IMR-90 (cell line): Measurements from ENCODE around the gene GRID1. TPM values are rescaled to one million over a fixed set of nuclear protein-coding genes. Genes with fewer than 3 reads are reported as not detected.
"Not testable (repeated sequence)": the region's sequence is repeated elsewhere in the genome, so short reads cannot be mapped to it uniquely, and the experiment has no call there.

Source experiments
- ATAC-seq: fragments of 200-7000 bp; cut with Tn5 transposase; 2 replicates; pipeline ENCODE4 v1.9.1; 2020; ENCODE audit warnings: low read depth, mild to moderate bottlenecking, moderate library complexity
- BruUV-seq: library from RNA; stranded (reverse); fragments of 400-500 nt; replicated peaks from 2 replicates; lab custom pipeline; 2021; lab: Mats Ljungman, UMichigan
- CTCF ChIA-PET: fragments of 300-600 bp; formaldehyde crosslinking; extraction: SDS; loops from one replicate; lab custom pipeline; 2021; ENCODE audit warnings: antibody characterized with exemption; lab: Yijun Ruan, JAX
- POLR2A ChIA-PET: fragments of 300-600 bp; sonication (Branson Sonifier 250); formaldehyde crosslinking; loops from one replicate; lab custom pipeline; 2022; ENCODE audit warnings: antibody characterized with exemption; ENCODE audit not compliant: unreplicated experiment; lab: Charles Lee
- DNase-seq: peaks from one replicate; pipeline ENCODE4 v3.0.0; 2013
- H2AFZ ChIP-seq: replicated peaks from 2 replicates; pipeline ENCODE3; 2013; ENCODE audit warnings: low read length, mild to moderate bottlenecking; ENCODE audit not compliant: poor library complexity
- H2AK5ac ChIP-seq: 2 replicates; pipeline ENCODE4 v1.6.1; 2013; ENCODE audit warnings: low read depth, low read length, inconsistent platforms
- H2AK9ac ChIP-seq: replicated peaks from 2 replicates; pipeline ENCODE3; 2013; ENCODE audit warnings: mild to moderate bottlenecking, low read depth, low read length, moderate library complexity; ENCODE audit not compliant: poor library complexity
- H2BK120ac ChIP-seq: 2 replicates; pipeline ENCODE4 v1.6.1; 2013; ENCODE audit warnings: low read depth, low read length, inconsistent platforms
- H2BK15ac ChIP-seq: 3 replicates; pipeline ENCODE4 v1.6.1; 2013; ENCODE audit warnings: low read depth, low read length, inconsistent platforms
- H2BK20ac ChIP-seq: 2 replicates; pipeline ENCODE4 v1.6.1; 2013; ENCODE audit warnings: low read depth, mild to moderate bottlenecking, inconsistent platforms, low read length, moderate library complexity
- H2BK5ac ChIP-seq: 2 replicates; pipeline ENCODE4 v1.6.1; 2013; ENCODE audit warnings: mild to moderate bottlenecking, low read depth, low read length, inconsistent platforms; ENCODE audit not compliant: poor library complexity, severe bottlenecking
- H3K14ac ChIP-seq: replicated peaks from 2 replicates; pipeline ENCODE4 v1.6.1; 2013; ENCODE audit warnings: low read depth, low read length, inconsistent platforms
- H3K18ac ChIP-seq: 2 replicates; pipeline ENCODE4 v1.6.1; 2013; ENCODE audit warnings: low read depth, low read length, control low read depth
- H3K23ac ChIP-seq: 2 replicates; pipeline ENCODE4 v1.6.1; 2013; ENCODE audit warnings: low read depth, low read length, inconsistent platforms
- H3K27ac ChIP-seq: 2 replicates; pipeline ENCODE4 v1.5.1; 2013; ENCODE audit warnings: mild to moderate bottlenecking, control low read depth, low read length; ENCODE audit not compliant: insufficient read depth
- H3K27me3 ChIP-seq: 2 replicates; pipeline ENCODE4 v1.6.1; 2013; ENCODE audit warnings: low read length; ENCODE audit not compliant: control insufficient read depth, insufficient read depth
- H3K36me3 ChIP-seq: 2 replicates; pipeline ENCODE4 v1.6.1; 2013; ENCODE audit warnings: low read length, mixed read lengths; ENCODE audit not compliant: control insufficient read depth, insufficient read depth
- H3K4ac ChIP-seq: 2 replicates; pipeline ENCODE4 v1.6.1; 2013; ENCODE audit warnings: low read depth, low read length, inconsistent platforms
- H3K4me1 ChIP-seq: 2 replicates; pipeline ENCODE4 v1.6.1; 2013; ENCODE audit warnings: low read length, mixed read lengths; ENCODE audit not compliant: control insufficient read depth, insufficient read depth
- H3K4me2 ChIP-seq: 2 replicates; pipeline ENCODE4 v1.6.1; 2013; ENCODE audit warnings: low read depth, mild to moderate bottlenecking, control low read depth, low read length, moderate library complexity
- H3K4me3 ChIP-seq: 2 replicates; pipeline ENCODE4 v1.5.1; 2013; ENCODE audit warnings: low read depth, mild to moderate bottlenecking, control low read depth, low read length, moderate library complexity; ENCODE audit not compliant: insufficient read depth
- H3K56ac ChIP-seq: 2 replicates; pipeline ENCODE4 v1.6.1; 2013; ENCODE audit warnings: low read length, inconsistent platforms; ENCODE audit not compliant: insufficient read depth; ENCODE audit errors: extremely low read depth
- H3K79me1 ChIP-seq, 2 experiments: 2 replicates each; pipeline ENCODE4 v1.6.1; 2013; ENCODE audit warnings: low read length in 2 of 2, inconsistent platforms in 1 of 2, low read depth in 1 of 2
- H3K9ac ChIP-seq: 2 replicates; pipeline ENCODE4 v1.6.1; 2013; ENCODE audit warnings: low read depth, low read length, control low read depth
- H3K9me1 ChIP-seq: 2 replicates; pipeline ENCODE4 v1.6.1; 2013; ENCODE audit warnings: low read length, inconsistent platforms; ENCODE audit not compliant: insufficient read depth
- H3K9me3 ChIP-seq: 2 replicates; pipeline ENCODE4 v1.6.1; 2013; ENCODE audit warnings: low read length; ENCODE audit not compliant: control insufficient read depth, insufficient read depth
- H4K20me1 ChIP-seq: 2 replicates; pipeline ENCODE4 v1.6.1; 2013; ENCODE audit warnings: low read length, inconsistent platforms; ENCODE audit not compliant: insufficient read depth
- H4K5ac ChIP-seq: 2 replicates; pipeline ENCODE4 v1.6.1; 2013; ENCODE audit warnings: mild to moderate bottlenecking, low read depth, low read length, control low read depth
- H4K8ac ChIP-seq, 2 experiments: 2 replicates each; pipeline ENCODE4 v1.6.1; 2013; ENCODE audit warnings: low read depth in 2 of 2, low read length in 2 of 2, control low read depth in 1 of 2, inconsistent platforms in 1 of 2
- H4K91ac ChIP-seq: 2 replicates; pipeline ENCODE4 v1.6.1; 2013; ENCODE audit warnings: low read depth, low read length, inconsistent platforms; ENCODE audit not compliant: insufficient read depth
- CEBPB ChIP-seq: IDR thresholded peaks from 2 replicates; pipeline ENCODE4 v1.6.1; 2012; ENCODE audit warnings: low read depth, low read length, improper control_type of control experiment
- CTCF ChIP-seq: conservative IDR thresholded peaks from 2 replicates; pipeline ENCODE4 v1.5.1; 2012; ENCODE audit warnings: mild to moderate bottlenecking, low read depth, low read length, improper control_type of control experiment
- POLR2A ChIP-seq: IDR thresholded peaks from 2 replicates; pipeline ENCODE4 v1.6.1; 2012; ENCODE audit warnings: mild to moderate bottlenecking, low read depth, low read length
- WGBS, 2 experiments: methylation state at CpG; one replicate each; pipeline versions ENCODE4 v1.1.5 to v1.1.7; 2013; ENCODE audit warnings: missing lambda C conversion rate in 2 of 2; ENCODE audit not compliant: insufficient read length in 1 of 2; ENCODE audit errors: extremely low coverage in 2 of 2; 5-methylcytosine and 5-hydroxymethylcytosine counted together
- dilution Hi-C: fragments of 300-500 bp; cut with HindIII; formaldehyde crosslinking; loops from one replicate; pipeline ENCODE4 v1.14.3; 2018; ENCODE audit warnings: low sequenced_read_pairs; ENCODE audit not compliant: unreplicated experiment
- in situ Hi-C: fragments of 300-500 bp; cut with MboI; formaldehyde crosslinking; loops from 3 replicates; pipeline ENCODE4 v1.14.3; 2019; ENCODE audit warnings: low sequenced_read_pairs, inconsistent platforms, mixed read lengths
- intact Hi-C: fragments of 100-400 bp; cut with micrococcal nuclease; formaldehyde crosslinking; loops from 2 replicates; pipeline ENCODE4 v1.10.0; 2022
- polyA plus RNA-seq, 3 experiments: library from polyadenylated mRNA; depleted of rRNA; stranded (reverse); fragments of >200 nt; gene quantifications; 2 replicates each; pipeline ENCODE4 v1.2.3, GENCODE V29; 2012; ENCODE audit warnings: low replicate concordance in 1 of 3
- total RNA-seq: library from RNA; depleted of rRNA; stranded (reverse); fragments of >200 nt; gene quantifications from 2 replicates; pipeline ENCODE4 v1.2.3, GENCODE V29; 2012

GRID1 gene
- total and polyA plus RNA-seq, 2 of the 4 experiments (the other 2 are of a cell fraction): not detected

DNA sequence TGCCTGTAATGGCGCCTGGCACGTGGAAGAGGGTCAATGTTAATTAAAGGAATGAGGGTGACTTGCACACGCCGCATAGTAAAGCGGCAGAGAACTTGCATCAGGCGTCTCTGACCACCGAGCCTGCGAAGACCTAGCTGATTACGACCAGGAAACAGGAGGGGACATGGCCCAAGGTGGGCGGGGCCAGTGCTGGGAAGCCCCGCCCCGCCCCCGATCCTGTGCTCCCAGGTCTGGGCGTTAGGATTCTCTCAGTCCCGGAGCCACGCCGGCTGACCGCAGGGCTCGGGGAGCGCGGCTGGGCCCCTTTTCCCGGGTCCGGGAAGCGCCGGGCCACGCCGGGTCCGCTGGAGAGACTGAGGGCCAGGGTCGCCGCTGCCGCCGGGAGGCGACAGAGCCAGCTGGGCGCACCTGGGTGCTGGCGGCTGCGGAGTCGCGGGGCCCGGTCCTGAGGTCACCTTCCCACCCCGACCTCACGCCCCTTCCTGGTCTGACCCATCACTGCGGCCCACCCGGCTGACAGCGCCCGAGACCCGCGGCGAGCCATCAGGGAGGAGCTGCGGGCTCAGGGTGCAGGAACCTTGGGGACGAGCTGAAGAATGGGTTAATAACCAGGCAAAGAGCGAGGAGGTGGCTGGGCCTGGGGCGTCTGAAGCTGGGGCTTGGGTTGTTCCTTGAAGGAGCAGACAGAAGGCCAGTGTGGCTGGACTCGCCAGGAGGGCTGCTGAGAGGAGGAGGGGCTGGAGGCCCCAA lies 23.0 kb upstream of the GRID1 start (continued):
- TF ChIP-seq POLR2A (no peak), CTCF (no peak), CEBPB (no peak)

GRCh38 chr10:86389109-86389440 lies 22.5 kb upstream of the GRID1 start:
- POLR2A ChIA-PET, H3K27ac ChIP-seq, intact Hi-C loops, H4K5ac ChIP-seq, in situ Hi-C loops, H3K14ac ChIP-seq, H3K4ac ChIP-seq, H3K9me3 ChIP-seq, H3K9ac ChIP-seq, H3K4me1 ChIP-seq, H3K56ac ChIP-seq, H4K8ac ChIP-seq, H2BK120ac ChIP-seq, H3K23ac ChIP-seq, ATAC-seq, H3K18ac ChIP-seq, H2AK9ac ChIP-seq, DNase-seq, H2BK5ac ChIP-seq, H2AK5ac ChIP-seq, H2BK20ac ChIP-seq, BruUV-seq, H2BK15ac ChIP-seq, H3K36me3 ChIP-seq, H3K9me1 ChIP-seq, dilution Hi-C loops, H3K79me1 ChIP-seq, H4K91ac ChIP-seq, H4K20me1 ChIP-seq: not testable (repeated sequence)
- WGBS, 2 experiments: no CpG with 5 or more reads among the region's 12 CpGs
- Histone ChIP-seq H2AFZ (peak overlapping the region; percentile 75), H3K4me2 (peak overlapping the region; percentile 71), H3K4me3 (peak overlapping the region; percentile 10; the same call in 1 of the 2 replicates), H3K27me3 (peaks cover 51% of the 10 kb centered on the region)
- CTCF ChIA-PET: interaction anchor here (0.8 kb wide), 1 partner anchor 11 kb away, joined by 3 read pairs; no protein-coding TSS in a partner anchor
